ENCODE data around the gene VWA8. TPM values are rescaled to one million over a fixed set of nuclear protein-coding genes. Genes with fewer than 3 reads are reported as not detected.

Gene VWA8
- total RNA-seq, 1 donor, result 21.4 TPM

DNA sequence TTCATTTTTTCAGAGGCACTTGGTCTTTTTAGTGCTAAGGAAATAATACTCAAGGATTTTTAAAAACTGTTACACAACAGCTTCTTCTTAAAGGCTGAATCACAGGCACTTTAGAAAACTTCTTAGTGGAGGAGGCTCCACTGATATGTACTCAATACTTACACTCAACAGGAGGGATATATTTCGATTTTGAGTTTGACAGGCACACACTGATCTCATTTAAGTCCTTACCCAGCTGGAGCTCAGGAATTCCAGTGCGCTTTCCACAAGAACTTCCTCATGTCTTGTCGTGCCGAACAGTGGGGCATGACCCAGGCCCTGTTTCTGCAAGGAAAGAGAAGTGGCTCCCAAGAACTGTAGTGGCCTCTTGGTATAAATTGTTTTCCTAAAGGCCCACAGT lies 399.7 kb downstream of the VWA8 start:
- Histone ChIP-seq H3K9me3 (ENCODE audit: low read depth, low read length) (no peaks in the 10 kb centered on the region), H3K4me1 (ENCODE audit: insufficient read depth, low read length) (peaks cover 41% of the 10 kb centered on the region), H3K36me3 (ENCODE audit: insufficient read depth, low read length) (no peaks in the 10 kb centered on the region), H3K27me3 (ENCODE audit: insufficient read depth, low read length) (no peaks in the 10 kb centered on the region), H3K4me2 (ENCODE audit: insufficient read depth, low read length) (no peak overlapping the region), H3K4me3 (ENCODE audit: insufficient read depth, low read length) (no peak overlapping the region), H2AFZ (ENCODE audit: low read length) (no peak overlapping the region), H4K20me1 (ENCODE audit: insufficient read depth, low read length) (no peaks in the 10 kb centered on the region), H3K27ac (ENCODE audit: low read depth, low read length) (no peak overlapping the region), H3K79me2 (ENCODE audit: insufficient read depth, low read length) (no peaks in the 10 kb centered on the region)
- no peak for TF ChIP-seq CTCF (IDR thresholded peaks at IDR 0.05; ENCODE audit: extremely low read depth, low read depth, low read length)
- DNase-seq (ENCODE audit: insufficient read length, low spot score, missing footprints), result no peak

DNA sequence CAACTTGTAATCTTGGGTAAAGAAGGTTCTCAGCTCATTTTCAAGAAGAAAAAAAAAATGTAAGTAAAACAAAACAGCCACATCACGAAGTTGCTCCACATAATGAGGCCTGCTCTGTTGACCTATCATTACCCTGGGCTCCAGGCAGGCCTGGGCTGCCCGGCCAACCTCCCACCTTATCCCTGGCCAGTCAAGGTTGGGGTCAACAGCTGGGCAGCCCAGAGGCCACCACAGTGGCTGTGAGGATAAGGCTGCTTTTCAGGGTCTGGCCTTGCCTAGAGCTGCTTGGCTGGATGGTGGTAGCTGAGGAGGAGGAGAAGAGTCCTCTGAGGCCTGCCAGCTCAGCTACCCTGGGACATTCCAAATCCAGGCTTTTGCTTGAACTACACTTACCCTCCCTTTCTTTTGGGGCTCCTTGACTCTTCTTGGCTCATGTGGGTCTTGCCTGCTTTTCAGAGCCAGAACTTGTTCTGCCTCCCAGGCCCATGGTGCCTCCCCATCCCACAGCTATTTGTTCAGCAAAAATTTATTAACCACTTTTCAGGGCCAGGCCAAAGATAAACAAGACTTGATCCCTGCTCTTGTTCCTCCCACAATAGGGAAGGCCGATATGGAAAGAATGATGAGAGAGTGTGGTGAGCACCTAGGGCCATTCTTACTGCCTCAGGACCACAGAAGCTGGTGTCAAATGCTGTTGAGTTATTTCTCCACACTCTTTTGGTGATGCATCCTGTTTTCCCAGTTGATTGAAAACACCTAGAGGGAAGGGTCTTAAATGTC lies 401.9 kb downstream of the VWA8 start:
- H3K4me2 ChIP-seq (ENCODE audit: insufficient read depth, low read length), result no peak overlapping the region
- H3K79me2 ChIP-seq (ENCODE audit: insufficient read depth, low read length), result no peaks in the 10 kb centered on the region
- no peak overlapping the region for H3K4me3 ChIP-seq (ENCODE audit: insufficient read depth, low read length)
- H3K27me3 ChIP-seq (ENCODE audit: insufficient read depth, low read length), result no peaks in the 10 kb centered on the region
- TF ChIP-seq CTCF (IDR thresholded peaks at IDR 0.05; ENCODE audit: extremely low read depth, low read depth, low read length), result no peak
- no peaks in the 10 kb centered on the region for H4K20me1 ChIP-seq (ENCODE audit: insufficient read depth, low read length)
- no peak overlapping the region for H2AFZ ChIP-seq (ENCODE audit: low read length)
- H3K9me3 ChIP-seq (ENCODE audit: low read depth, low read length), result no peaks in the 10 kb centered on the region
- H3K36me3 ChIP-seq (ENCODE audit: insufficient read depth, low read length), result no peaks in the 10 kb centered on the region
- no peak for DNase-seq (ENCODE audit: insufficient read length, low spot score, missing footprints)
- H3K27ac ChIP-seq (ENCODE audit: low read depth, low read length), result no peak overlapping the region
- peaks cover 28% of the 10 kb centered on the region for H3K4me1 ChIP-seq (ENCODE audit: insufficient read depth, low read length)

- H3K4me2 ChIP-seq (ENCODE audit: insufficient read depth, low read length), result no peak overlapping the region
- H3K9me3 ChIP-seq (ENCODE audit: low read depth, low read length), result no peaks in the 10 kb centered on the region
- no peak for DNase-seq (ENCODE audit: insufficient read length, low spot score, missing footprints)
- H3K79me2 ChIP-seq (ENCODE audit: insufficient read depth, low read length), result no peaks in the 10 kb centered on the region
- H3K36me3 ChIP-seq (ENCODE audit: insufficient read depth, low read length), result no peaks in the 10 kb centered on the region
- no peak for TF ChIP-seq CTCF (IDR thresholded peaks at IDR 0.05; ENCODE audit: extremely low read depth, low read depth, low read length)
- H3K27me3 ChIP-seq (ENCODE audit: insufficient read depth, low read length), result peaks cover 4% of the 10 kb centered on the region
- H2AFZ ChIP-seq (ENCODE audit: low read length), result no peak overlapping the region
- peaks cover 15% of the 10 kb centered on the region for H3K4me1 ChIP-seq (ENCODE audit: insufficient read depth, low read length)
- H3K27ac ChIP-seq (ENCODE audit: low read depth, low read length), result no peak overlapping the region
- H4K20me1 ChIP-seq (ENCODE audit: insufficient read depth, low read length), result no peaks in the 10 kb centered on the region
- H3K4me3 ChIP-seq (ENCODE audit: insufficient read depth, low read length), result no peak overlapping the region
Observed at GRCh38 chr13:41557719-41558118, 403.2 kb downstream of the VWA8 start.

GRCh38 chr13:41554626-41555386 lies 406.1 kb downstream of the VWA8 start:
- H2AFZ ChIP-seq (ENCODE audit: low read length), result no peak overlapping the region
- H3K27me3 ChIP-seq (ENCODE audit: insufficient read depth, low read length), result peaks cover 6% of the 10 kb centered on the region
- no peaks in the 10 kb centered on the region for H3K36me3 ChIP-seq (ENCODE audit: insufficient read depth, low read length)
- H3K79me2 ChIP-seq (ENCODE audit: insufficient read depth, low read length), result no peaks in the 10 kb centered on the region
- H3K9me3 ChIP-seq (ENCODE audit: low read depth, low read length), result no peaks in the 10 kb centered on the region
- H3K27ac ChIP-seq (ENCODE audit: low read depth, low read length), result no peak overlapping the region
- no peak overlapping the region for H3K4me2 ChIP-seq (ENCODE audit: insufficient read depth, low read length)
- no peaks in the 10 kb centered on the region for H3K4me1 ChIP-seq (ENCODE audit: insufficient read depth, low read length)
- no peaks in the 10 kb centered on the region for H4K20me1 ChIP-seq (ENCODE audit: insufficient read depth, low read length)
- H3K4me3 ChIP-seq (ENCODE audit: insufficient read depth, low read length), result no peak overlapping the region
- DNase-seq (ENCODE audit: insufficient read length, low spot score, missing footprints), result no peak
- no peak for TF ChIP-seq CTCF (IDR thresholded peaks at IDR 0.05; ENCODE audit: extremely low read depth, low read depth, low read length)
